ENCODE measurements around the gene MAGEA11. TPM values are rescaled to one million over a fixed set of nuclear protein-coding genes. Genes with fewer than 3 reads are reported as not detected.
"Not testable (repeated sequence)": the region's sequence is repeated elsewhere in the genome, so short reads cannot be mapped to it uniquely, and the experiment has no call there.

The MAGEA11 gene
- total RNA-seq, 1 experiment from 2014 or later: not detected

DNA sequence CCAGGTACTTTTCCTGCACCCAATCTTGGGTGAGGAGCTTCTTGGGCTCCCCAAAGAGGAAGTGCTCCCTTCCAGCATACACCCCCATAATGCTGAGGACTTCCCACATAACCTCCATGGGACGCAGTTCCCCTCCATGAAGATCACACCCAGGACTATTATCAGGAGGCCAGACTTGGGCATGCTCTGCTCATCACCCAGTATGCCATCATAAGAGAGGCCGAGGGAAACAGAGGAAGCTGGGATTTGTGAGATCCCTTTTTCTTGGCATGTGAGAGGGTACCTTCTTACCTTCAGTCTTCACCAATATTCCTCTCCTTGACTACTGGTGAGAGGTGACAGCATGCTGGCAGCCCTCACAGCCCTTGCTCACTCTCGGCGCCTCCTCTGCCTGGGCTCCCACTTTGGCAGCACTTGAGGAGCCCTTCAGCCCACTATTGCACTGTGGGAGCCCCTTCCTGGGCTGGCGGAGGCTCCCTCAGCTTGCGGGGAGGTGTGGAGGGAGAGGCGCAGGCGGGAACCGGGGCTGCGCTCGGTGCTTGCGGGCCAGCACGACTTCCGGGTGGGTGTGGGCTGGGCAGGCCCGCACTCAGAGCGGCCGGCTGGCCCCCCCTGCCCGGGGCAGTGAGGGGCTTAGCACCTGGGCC is 46.3 kb downstream of the MAGEA11 start:
- ChIA-PET POLR2A (ENCODE audit: unreplicated experiment) (no interaction called here), CTCF (no interaction called here)
- Histone ChIP-seq H3K36me3 (ENCODE audit: low read depth) (no peaks in the 10 kb centered on the region), H3K9me3 (ENCODE audit: insufficient read depth, low read depth) (no peaks in the 10 kb centered on the region), H3K4me2 (no peak overlapping the region), H3K27me3 (ENCODE audit: insufficient read depth, low read depth) (peaks cover 77% of the 10 kb centered on the region), H2AFZ (no peak overlapping the region), H3K4me1 (replicated peaks; ENCODE audit: insufficient read depth) (no peaks in the 10 kb centered on the region), H4K20me1 (ENCODE audit: insufficient read depth) (no peaks in the 10 kb centered on the region), H3F3A (ENCODE audit: insufficient read depth, low read depth) (no peaks in the 10 kb centered on the region), H3K79me2 (ENCODE audit: low read depth) (no peaks in the 10 kb centered on the region), H3K27ac (no peak overlapping the region), H3K9me2 (ENCODE audit: insufficient read depth) (no peaks in the 10 kb centered on the region), H3K4me3 (no peak overlapping the region)
- intact Hi-C loops (cut with micrococcal nuclease; ENCODE audit: unreplicated experiment): no loop called here
- TF ChIP-seq, protein P1, sequence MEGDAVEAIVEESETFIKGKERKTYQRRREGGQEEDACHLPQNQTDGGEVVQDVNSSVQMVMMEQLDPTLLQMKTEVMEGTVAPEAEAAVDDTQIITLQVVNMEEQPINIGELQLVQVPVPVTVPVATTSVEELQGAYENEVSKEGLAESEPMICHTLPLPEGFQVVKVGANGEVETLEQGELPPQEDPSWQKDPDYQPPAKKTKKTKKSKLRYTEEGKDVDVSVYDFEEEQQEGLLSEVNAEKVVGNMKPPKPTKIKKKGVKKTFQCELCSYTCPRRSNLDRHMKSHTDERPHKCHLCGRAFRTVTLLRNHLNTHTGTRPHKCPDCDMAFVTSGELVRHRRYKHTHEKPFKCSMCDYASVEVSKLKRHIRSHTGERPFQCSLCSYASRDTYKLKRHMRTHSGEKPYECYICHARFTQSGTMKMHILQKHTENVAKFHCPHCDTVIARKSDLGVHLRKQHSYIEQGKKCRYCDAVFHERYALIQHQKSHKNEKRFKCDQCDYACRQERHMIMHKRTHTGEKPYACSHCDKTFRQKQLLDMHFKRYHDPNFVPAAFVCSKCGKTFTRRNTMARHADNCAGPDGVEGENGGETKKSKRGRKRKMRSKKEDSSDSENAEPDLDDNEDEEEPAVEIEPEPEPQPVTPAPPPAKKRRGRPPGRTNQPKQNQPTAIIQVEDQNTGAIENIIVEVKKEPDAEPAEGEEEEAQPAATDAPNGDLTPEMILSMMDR (conservative IDR thresholded peaks at IDR 0.05): no peak
- no peak for TF ChIP-seq EZH2 (IDR thresholded peaks at IDR 0.05; ENCODE audit: low read depth)
- no TSS peak for BruUV-seq (replicated peaks)
- DNase-seq: no peak

DNA sequence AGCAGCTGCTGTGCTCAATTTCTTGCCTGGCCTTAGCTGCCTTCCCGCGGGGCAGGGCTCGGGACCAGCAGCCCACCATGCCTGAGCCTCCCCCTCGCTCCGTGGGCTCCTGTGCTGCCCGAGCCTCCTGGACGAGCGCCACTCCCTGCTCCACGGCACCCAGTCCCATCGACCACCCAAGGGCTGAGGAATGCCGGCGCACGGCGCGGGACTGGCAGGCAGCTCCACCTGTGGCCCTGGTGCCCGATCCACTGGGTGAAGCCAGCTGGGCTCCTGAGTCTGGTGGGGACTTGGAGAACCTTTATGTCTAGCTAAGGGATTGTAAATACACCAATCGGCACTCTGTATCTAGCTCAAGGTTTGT is 46.8 kb downstream of the MAGEA11 start:
- H3F3A ChIP-seq (ENCODE audit: insufficient read depth, low read depth); H3K79me2 ChIP-seq (ENCODE audit: low read depth); POLR2A ChIA-PET (ENCODE audit: unreplicated experiment); H3K4me3 ChIP-seq; H3K9me3 ChIP-seq (ENCODE audit: insufficient read depth, low read depth); H2AFZ ChIP-seq; H3K27ac ChIP-seq; H3K9me2 ChIP-seq (ENCODE audit: insufficient read depth); H3K36me3 ChIP-seq (ENCODE audit: low read depth); CTCF ChIA-PET; H3K4me1 ChIP-seq (replicated peaks; ENCODE audit: insufficient read depth); DNase-seq; H4K20me1 ChIP-seq (ENCODE audit: insufficient read depth); H3K4me2 ChIP-seq; BruUV-seq (replicated peaks); intact Hi-C loops (cut with micrococcal nuclease; ENCODE audit: unreplicated experiment): not testable (repeated sequence)
- peaks cover 76% of the 10 kb centered on the region for H3K27me3 ChIP-seq (ENCODE audit: insufficient read depth, low read depth)

DNA sequence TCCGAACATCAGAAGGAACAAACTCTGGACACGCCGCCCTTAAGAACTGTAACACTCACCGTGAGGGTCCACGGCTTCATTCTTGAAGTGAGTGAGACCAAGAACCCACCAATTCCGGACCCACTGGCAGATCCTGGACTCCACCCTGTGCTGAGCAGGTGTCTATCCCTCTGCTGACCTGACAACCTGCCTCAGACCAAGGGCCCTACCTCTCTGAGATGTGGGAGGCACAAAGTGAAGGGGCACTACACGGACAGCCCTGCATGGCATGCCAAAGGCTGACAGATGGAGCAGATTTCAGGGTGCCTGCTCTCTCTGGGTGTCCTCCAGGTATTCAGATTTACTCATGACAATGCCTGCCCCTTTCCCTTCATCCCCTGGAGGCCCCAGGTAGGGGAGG is 48.0 kb downstream of the MAGEA11 start:
- Histone ChIP-seq H3K27me3 (ENCODE audit: insufficient read depth, low read depth) (peaks cover 76% of the 10 kb centered on the region), H4K20me1 (ENCODE audit: insufficient read depth) (no peaks in the 10 kb centered on the region), H3K4me1 (replicated peaks; ENCODE audit: insufficient read depth) (no peaks in the 10 kb centered on the region), H3K9me3 (ENCODE audit: insufficient read depth, low read depth) (no peaks in the 10 kb centered on the region), H3K4me3 (no peak overlapping the region), H3K79me2 (ENCODE audit: low read depth) (no peaks in the 10 kb centered on the region), H3K27ac (no peak overlapping the region), H2AFZ (no peak overlapping the region), H3K9me2 (ENCODE audit: insufficient read depth) (no peaks in the 10 kb centered on the region), H3F3A (ENCODE audit: insufficient read depth, low read depth) (no peaks in the 10 kb centered on the region), H3K36me3 (ENCODE audit: low read depth) (no peaks in the 10 kb centered on the region), H3K4me2 (no peak overlapping the region)
- no TSS peak for BruUV-seq (replicated peaks)
- ChIA-PET CTCF (no interaction called here), POLR2A (ENCODE audit: unreplicated experiment) (no interaction called here)
- intact Hi-C loops (cut with micrococcal nuclease; ENCODE audit: unreplicated experiment): no loop called here
- no peak for DNase-seq
- TF ChIP-seq, protein P1 (conservative IDR thresholded peaks at IDR 0.05): no peak
- TF ChIP-seq EZH2 (IDR thresholded peaks at IDR 0.05; ENCODE audit: low read depth): no peak

DNA sequence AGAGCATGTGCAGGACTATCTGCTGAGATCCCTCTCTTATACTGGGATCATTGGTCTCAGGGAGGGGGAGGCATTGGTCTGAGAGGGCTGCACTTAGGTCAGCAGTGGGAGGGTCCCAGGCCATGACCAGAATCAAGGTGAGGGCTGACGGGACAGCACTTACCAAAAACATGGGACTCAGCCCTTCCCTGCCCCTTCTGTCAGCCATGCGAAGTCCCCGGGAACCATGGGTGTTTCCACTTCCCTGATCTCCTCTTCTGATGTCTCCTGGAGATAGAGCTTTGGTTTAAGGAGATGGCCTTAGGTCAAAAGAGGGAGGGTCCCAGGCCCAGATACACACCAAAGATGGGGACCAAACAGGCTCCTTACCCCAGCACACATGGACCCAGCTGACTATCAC is 49.1 kb downstream of the MAGEA11 start:
- H3K36me3 ChIP-seq (ENCODE audit: low read depth): no peaks in the 10 kb centered on the region
- no peaks in the 10 kb centered on the region for H3K79me2 ChIP-seq (ENCODE audit: low read depth)
- TF ChIP-seq, protein P1 (conservative IDR thresholded peaks at IDR 0.05): no peak
- TF ChIP-seq EZH2 (IDR thresholded peaks at IDR 0.05; ENCODE audit: low read depth): no peak
- POLR2A ChIA-PET (ENCODE audit: unreplicated experiment): no interaction called here
- H3K4me3 ChIP-seq: no peak overlapping the region
- H3K9me2 ChIP-seq (ENCODE audit: insufficient read depth): no peaks in the 10 kb centered on the region
- no peaks in the 10 kb centered on the region for H4K20me1 ChIP-seq (ENCODE audit: insufficient read depth)
- DNase-seq: no peak
- H3K4me1 ChIP-seq (replicated peaks; ENCODE audit: insufficient read depth): no peaks in the 10 kb centered on the region
- H3K9me3 ChIP-seq (ENCODE audit: insufficient read depth, low read depth): no peaks in the 10 kb centered on the region
- intact Hi-C loops (cut with micrococcal nuclease; ENCODE audit: unreplicated experiment): no loop called here
- CTCF ChIA-PET: no interaction called here
- no peak overlapping the region for H3K27ac ChIP-seq
- peaks cover 74% of the 10 kb centered on the region for H3K27me3 ChIP-seq (ENCODE audit: insufficient read depth, low read depth)
- H3F3A ChIP-seq (ENCODE audit: insufficient read depth, low read depth): no peaks in the 10 kb centered on the region
- BruUV-seq (replicated peaks): no TSS peak
- H3K4me2 ChIP-seq: no peak overlapping the region
- no peak overlapping the region for H2AFZ ChIP-seq

DNA sequence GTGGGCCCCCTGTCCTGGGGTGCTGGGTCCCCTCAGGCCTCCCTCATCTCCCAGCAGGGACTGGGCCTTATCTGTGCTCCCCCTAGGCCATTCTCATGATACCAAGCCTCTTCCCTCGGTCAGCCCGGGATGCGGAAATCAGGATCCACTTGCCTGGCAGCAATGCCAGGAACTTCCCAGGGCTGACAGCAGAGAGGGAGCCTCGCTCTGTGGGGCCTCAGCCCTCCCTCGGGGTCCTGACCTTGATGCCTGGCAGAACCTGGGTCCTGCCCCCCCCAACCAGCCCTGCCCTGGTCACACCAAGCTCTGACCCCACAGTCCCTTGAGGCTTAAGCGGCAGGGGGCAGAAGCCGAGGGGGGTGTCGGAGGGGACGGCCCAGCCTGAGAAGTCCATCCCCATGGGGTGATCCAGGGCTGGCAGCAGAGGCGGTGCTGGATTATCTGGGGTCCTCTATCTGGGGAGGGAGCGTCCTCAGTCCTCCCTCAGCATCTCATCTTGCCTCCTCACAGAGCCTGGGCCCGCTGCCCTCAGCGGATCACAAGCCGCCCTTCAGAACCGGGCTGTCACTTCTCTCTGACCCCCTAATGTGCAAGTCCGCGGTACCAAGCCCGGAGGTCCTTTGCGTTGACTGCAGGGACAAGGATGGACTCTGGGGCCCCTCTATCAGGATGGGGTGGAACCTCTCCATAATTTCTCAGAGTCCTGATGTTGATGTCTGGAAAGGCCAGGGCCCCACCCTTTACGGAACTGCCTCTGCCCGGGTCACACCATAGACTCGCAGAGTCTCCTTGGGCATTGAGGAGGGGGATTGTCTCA is 50.2 kb downstream of the MAGEA11 start:
- CTCF ChIA-PET; H3K4me1 ChIP-seq (replicated peaks; ENCODE audit: insufficient read depth); H4K20me1 ChIP-seq (ENCODE audit: insufficient read depth); H3K9me2 ChIP-seq (ENCODE audit: insufficient read depth); POLR2A ChIA-PET (ENCODE audit: unreplicated experiment); H2AFZ ChIP-seq; H3K36me3 ChIP-seq (ENCODE audit: low read depth); DNase-seq; H3K27ac ChIP-seq; BruUV-seq (replicated peaks); H3K9me3 ChIP-seq (ENCODE audit: insufficient read depth, low read depth); H3F3A ChIP-seq (ENCODE audit: insufficient read depth, low read depth); intact Hi-C loops (cut with micrococcal nuclease; ENCODE audit: unreplicated experiment); H3K4me2 ChIP-seq; H3K4me3 ChIP-seq; H3K79me2 ChIP-seq (ENCODE audit: low read depth): not testable (repeated sequence)
- peaks cover 63% of the 10 kb centered on the region for H3K27me3 ChIP-seq (ENCODE audit: insufficient read depth, low read depth)
